ENCODE measurements around the gene PQBP1. TPM values are rescaled to one million over a fixed set of nuclear protein-coding genes. Genes with fewer than 3 reads are reported as not detected.

Gene PQBP1
- total and polyA plus RNA-seq, 4 donors = 22.0 to 44.3 (median 37.3) TPM

- no peak overlapping the region for H3K9ac ChIP-seq (ENCODE audit: low read depth in 1 of 2, low read length in 2 of 2)
- no peak overlapping the region for H3K27ac ChIP-seq (ENCODE audit: low read depth in 1 of 2, low read length in 2 of 2)
- no peak overlapping the region for H3K4me3 ChIP-seq (ENCODE audit: low read depth in 1 of 3, low read length in 3 of 3)
- H3K4me1 ChIP-seq (ENCODE audit: control insufficient read depth in 4 of 4, insufficient read depth in 4 of 4, low read length in 3 of 4) = peaks cover 0 to 32% (median 9%) of the 10 kb centered on the region in 4 donors
- no peak for DNase-seq (ENCODE audit: low spot score)
- WGBS = 94% methylated on average over 4 of the region's 4 CpGs
- peaks cover 2 to 21% (median 3%) of the 10 kb centered on the region in 4 donors for H3K36me3 ChIP-seq (ENCODE audit: control insufficient read depth in 4 of 4, insufficient read depth in 3 of 4, low read depth in 1 of 4, low read length in 3 of 4)
- peaks cover 0 to 2% (median 0%) of the 10 kb centered on the region in 4 donors for H3K27me3 ChIP-seq (ENCODE audit: control insufficient read depth in 4 of 4, insufficient read depth in 4 of 4, low read length in 3 of 4)
- no peaks in the 10 kb centered on the region for H3K9me3 ChIP-seq (ENCODE audit: control insufficient read depth in 4 of 4, low read length in 3 of 4)
- no peak for TF ChIP-seq REST (IDR thresholded peaks at IDR 0.05)
- TF ChIP-seq TAF1 (conservative IDR thresholded peaks at IDR 0.05) = no peak
- TF ChIP-seq ATF3 (IDR thresholded peaks at IDR 0.05) = no peak
- no peak for TF ChIP-seq HNF4G (IDR thresholded peaks at IDR 0.05)
- no peak for TF ChIP-seq NR2F2 (IDR thresholded peaks at IDR 0.05)
These were observed 23.0 kb downstream of the PQBP1 start for GRCh38 chrX:48920718-48921104.

DNA sequence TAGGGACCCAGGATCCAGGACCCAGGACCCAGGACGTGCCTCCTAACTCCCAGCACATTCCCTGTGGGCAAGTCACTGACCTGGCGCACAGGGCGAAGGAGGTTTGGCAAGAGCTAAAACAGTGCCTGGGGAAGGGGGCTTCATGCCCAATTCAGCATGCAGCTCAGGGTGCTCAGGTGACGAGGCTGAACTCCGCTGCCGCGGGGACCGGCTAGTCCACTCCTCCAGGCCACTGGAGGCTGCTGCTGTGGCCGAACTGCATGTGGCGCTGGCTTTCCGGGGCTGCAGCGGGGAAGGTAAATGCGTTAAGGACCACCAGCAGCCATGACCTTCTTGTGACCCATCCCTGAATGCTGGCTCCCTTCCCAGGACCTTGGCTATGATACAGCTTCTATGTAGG lies 26.0 kb downstream of the PQBP1 start:
- Histone ChIP-seq H3K27me3 (ENCODE audit: control insufficient read depth in 4 of 4, insufficient read depth in 4 of 4, low read length in 3 of 4) (no peaks in the 10 kb centered on the region), H3K27ac (ENCODE audit: low read depth in 1 of 2, low read length in 2 of 2) (no peak overlapping the region), H3K9ac (ENCODE audit: low read depth in 1 of 2, low read length in 2 of 2) (no peak overlapping the region), H3K36me3 (ENCODE audit: control insufficient read depth in 4 of 4, insufficient read depth in 3 of 4, low read depth in 1 of 4, low read length in 3 of 4) (peaks cover 3 to 26% (median 6%) of the 10 kb centered on the region in 4 donors), H3K4me3 (ENCODE audit: low read depth in 1 of 3, low read length in 3 of 3) (no peak overlapping the region), H3K4me1 (ENCODE audit: control insufficient read depth in 4 of 4, insufficient read depth in 4 of 4, low read length in 3 of 4) (peaks cover 0 to 12% (median 1%) of the 10 kb centered on the region in 4 donors), H3K9me3 (ENCODE audit: control insufficient read depth in 4 of 4, low read length in 3 of 4) (no peaks in the 10 kb centered on the region)
- WGBS = 91% methylated on average over 13 of the region's 13 CpGs
- no peak for DNase-seq (ENCODE audit: low spot score)
- no peak for TF ChIP-seq HNF4G (IDR thresholded peaks at IDR 0.05)
- no peak for TF ChIP-seq TAF1 (conservative IDR thresholded peaks at IDR 0.05)
- TF ChIP-seq YY1 (IDR thresholded peaks at IDR 0.05) = no peak
- TF ChIP-seq NR2F2 (IDR thresholded peaks at IDR 0.05) = no peak
- TF ChIP-seq RAD21 (IDR thresholded peaks at IDR 0.05) = no peak

GRCh38 chrX:48924270-48924669 lies 26.5 kb downstream of the PQBP1 start:
- WGBS = 89% methylated on average over 5 of the region's 5 CpGs
- Histone ChIP-seq H3K27me3 (ENCODE audit: control insufficient read depth in 4 of 4, insufficient read depth in 4 of 4, low read length in 3 of 4) (no peaks in the 10 kb centered on the region), H3K9me3 (ENCODE audit: control insufficient read depth in 4 of 4, low read length in 3 of 4) (no peaks in the 10 kb centered on the region), H3K27ac (ENCODE audit: low read depth in 1 of 2, low read length in 2 of 2) (no peak overlapping the region), H3K4me3 (ENCODE audit: low read depth in 1 of 3, low read length in 3 of 3) (no peak overlapping the region), H3K36me3 (ENCODE audit: control insufficient read depth in 4 of 4, insufficient read depth in 3 of 4, low read depth in 1 of 4, low read length in 3 of 4) (peaks cover 3 to 26% (median 6%) of the 10 kb centered on the region in 4 donors), H3K9ac (ENCODE audit: low read depth in 1 of 2, low read length in 2 of 2) (no peak overlapping the region), H3K4me1 (ENCODE audit: control insufficient read depth in 4 of 4, insufficient read depth in 4 of 4, low read length in 3 of 4) (peaks cover 0 to 10% (median 1%) of the 10 kb centered on the region in 4 donors)
- TF ChIP-seq SP1 (IDR thresholded peaks at IDR 0.05) (no peak), FOXA2 (IDR thresholded peaks at IDR 0.05) (no peak), FOXA1 (IDR thresholded peaks at IDR 0.05) (no peak), RAD21 (IDR thresholded peaks at IDR 0.05) (no peak), NR2F2 (IDR thresholded peaks at IDR 0.05) (no peak), GABPA (IDR thresholded peaks at IDR 0.05 in 1 of 2, conservative IDR thresholded peaks at IDR 0.05 in 1 of 2) (no peak), EGR1 (IDR thresholded peaks at IDR 0.05; ENCODE audit: low read depth in 2 of 2) (no peak), MAX (IDR thresholded peaks at IDR 0.05) (no peak), REST (IDR thresholded peaks at IDR 0.05) (no peak), TAF1 (conservative IDR thresholded peaks at IDR 0.05) (no peak), YY1 (IDR thresholded peaks at IDR 0.05) (no peak), RXRA (IDR thresholded peaks at IDR 0.05) (no peak), ATF3 (IDR thresholded peaks at IDR 0.05) (no peak), HNF4A (conservative IDR thresholded peaks at IDR 0.05) (no peak)
- TF ChIP-seq, protein P1, sequence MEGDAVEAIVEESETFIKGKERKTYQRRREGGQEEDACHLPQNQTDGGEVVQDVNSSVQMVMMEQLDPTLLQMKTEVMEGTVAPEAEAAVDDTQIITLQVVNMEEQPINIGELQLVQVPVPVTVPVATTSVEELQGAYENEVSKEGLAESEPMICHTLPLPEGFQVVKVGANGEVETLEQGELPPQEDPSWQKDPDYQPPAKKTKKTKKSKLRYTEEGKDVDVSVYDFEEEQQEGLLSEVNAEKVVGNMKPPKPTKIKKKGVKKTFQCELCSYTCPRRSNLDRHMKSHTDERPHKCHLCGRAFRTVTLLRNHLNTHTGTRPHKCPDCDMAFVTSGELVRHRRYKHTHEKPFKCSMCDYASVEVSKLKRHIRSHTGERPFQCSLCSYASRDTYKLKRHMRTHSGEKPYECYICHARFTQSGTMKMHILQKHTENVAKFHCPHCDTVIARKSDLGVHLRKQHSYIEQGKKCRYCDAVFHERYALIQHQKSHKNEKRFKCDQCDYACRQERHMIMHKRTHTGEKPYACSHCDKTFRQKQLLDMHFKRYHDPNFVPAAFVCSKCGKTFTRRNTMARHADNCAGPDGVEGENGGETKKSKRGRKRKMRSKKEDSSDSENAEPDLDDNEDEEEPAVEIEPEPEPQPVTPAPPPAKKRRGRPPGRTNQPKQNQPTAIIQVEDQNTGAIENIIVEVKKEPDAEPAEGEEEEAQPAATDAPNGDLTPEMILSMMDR (IDR thresholded peaks at IDR 0.05; ENCODE audit: low read depth, low read length, missing input control) = no peak
- no peak for DNase-seq (ENCODE audit: low spot score)

Measured in liver (tissue), 9 donors.